PC-3 (cell line): ENCODE measurements around the gene ATP6V0E1. TPM values are rescaled to one million over a fixed set of nuclear protein-coding genes. Genes with fewer than 3 reads are reported as not detected.

ENCODE experiments used
- ATAC-seq: fragments of 200-7000 bp; cut with Tn5 transposase; 2 replicates; pipeline ENCODE4 v1.9.1; 2020; ENCODE audit warnings: mild to moderate bottlenecking, moderate library complexity
- BruUV-seq: library from RNA; stranded (reverse); fragments of 400-500 nt; replicated peaks from 2 replicates; lab custom pipeline; 2021; lab: Mats Ljungman, UMichigan
- CTCF ChIA-PET: fragments of 300-600 bp; sonication (Branson Sonifier 250); formaldehyde crosslinking; loops from one replicate; lab custom pipeline; 2022; ENCODE audit warnings: antibody characterized with exemption; lab: Charles Lee
- POLR2A ChIA-PET: fragments of 300-600 bp; sonication (Branson Sonifier 250); formaldehyde crosslinking; loops from one replicate; lab custom pipeline; 2022; ENCODE audit warnings: antibody characterized with exemption; ENCODE audit not compliant: unreplicated experiment; lab: Charles Lee
- DNase-seq: peaks from one replicate; pipeline ENCODE4 v3.0.0-alpha.2; 2015
- H2AFZ ChIP-seq: fragments of 300-600 bp; sonication (generic); 2 replicates; pipeline ENCODE4 v1.6.0; 2016; ENCODE audit warnings: antibody characterized with exemption, low read length
- H3F3A ChIP-seq: fragments of 300-600 bp; sonication (generic); one replicate; pipeline ENCODE4 v1.6.0; 2017; ENCODE audit warnings: antibody characterized with exemption, low read length, control low read depth, mild to moderate bottlenecking; ENCODE audit not compliant: unreplicated experiment
- H3K27ac ChIP-seq: fragments of 300-600 bp; sonication (generic); 2 replicates; pipeline ENCODE4 v1.5.1; 2016; ENCODE audit warnings: mild to moderate bottlenecking, low read length
- H3K27me3 ChIP-seq: fragments of 300-600 bp; sonication (generic); 2 replicates; pipeline ENCODE4 v1.6.1; 2016; ENCODE audit warnings: low read length, mixed read lengths
- H3K36me3 ChIP-seq: fragments of 300-600 bp; sonication (generic); 2 replicates; pipeline ENCODE4 v1.6.1; 2016; ENCODE audit warnings: low read depth, mixed run types, low read length, mixed read lengths
- H3K4me1 ChIP-seq: fragments of 300-600 bp; sonication (generic); 2 replicates; pipeline ENCODE4 v1.5.1; 2016; ENCODE audit warnings: low read length; ENCODE audit not compliant: insufficient read depth
- H3K4me2 ChIP-seq: fragments of 300-600 bp; sonication (generic); 2 replicates; pipeline ENCODE4 v1.6.0; 2016; ENCODE audit warnings: low read length
- H3K4me3 ChIP-seq: fragments of 300-600 bp; sonication (generic); 2 replicates; pipeline ENCODE4 v1.5.1; 2016; ENCODE audit warnings: mild to moderate bottlenecking, low read length, mixed read lengths
- H3K79me2 ChIP-seq: fragments of 300-600 bp; sonication (generic); 2 replicates; pipeline ENCODE4 v1.6.1; 2017; ENCODE audit warnings: low read length, mixed read lengths
- H3K9ac ChIP-seq: fragments of 300-600 bp; sonication (generic); 2 replicates; pipeline ENCODE4 v1.6.0; 2016; ENCODE audit warnings: mild to moderate bottlenecking, low read length
- H3K9me2 ChIP-seq: fragments of 300-600 bp; sonication (generic); replicated peaks from 2 replicates; pipeline ENCODE4 v1.6.1; 2016; ENCODE audit warnings: mixed run types, low read length, mixed read lengths
- H3K9me3 ChIP-seq: fragments of 300-600 bp; sonication (generic); 2 replicates; pipeline ENCODE4 v1.6.1; 2016; ENCODE audit warnings: low read length, mixed read lengths
- H4K20me1 ChIP-seq: fragments of 300-600 bp; sonication (generic); 2 replicates; pipeline ENCODE4 v1.6.1; 2016; ENCODE audit warnings: low read length, mixed read lengths
- EZH2 ChIP-seq: fragments of 300-600 bp; sonication (generic); IDR thresholded peaks from one replicate; pipeline ENCODE4 v1.6.1; 2017; ENCODE audit warnings: antibody characterized with exemption, mild to moderate bottlenecking, low read length; ENCODE audit not compliant: unreplicated experiment
- EZH2phosphoT487 ChIP-seq: fragments of 300-600 bp; sonication (generic); IDR thresholded peaks from 2 replicates; pipeline ENCODE4 v1.6.1; 2018; ENCODE audit warnings: mild to moderate bottlenecking, antibody characterized with exemption, low read length, borderline replicate concordance
- intact Hi-C: fragments of 100-400 bp; cut with micrococcal nuclease; formaldehyde crosslinking; loops from 2 replicates; pipeline ENCODE4 v1.9.0; 2023
- total RNA-seq: library from RNA; depleted of rRNA; stranded (reverse); fragments of >200 nt; gene quantifications from 2 replicates; pipeline ENCODE4 v1.2.3, GENCODE V29; 2014
- TF ChIP-seq, protein P1 (sequence below): fragments of 300-600 bp; sonication (generic); conservative IDR thresholded peaks from 2 replicates; pipeline ENCODE4 v1.5.1; 2017; ENCODE audit warnings: antibody characterized with exemption, low read depth, mild to moderate bottlenecking, low read length

Gene ATP6V0E1
- total RNA-seq, 1 experiment from 2014 or later = 154 TPM

DNA sequence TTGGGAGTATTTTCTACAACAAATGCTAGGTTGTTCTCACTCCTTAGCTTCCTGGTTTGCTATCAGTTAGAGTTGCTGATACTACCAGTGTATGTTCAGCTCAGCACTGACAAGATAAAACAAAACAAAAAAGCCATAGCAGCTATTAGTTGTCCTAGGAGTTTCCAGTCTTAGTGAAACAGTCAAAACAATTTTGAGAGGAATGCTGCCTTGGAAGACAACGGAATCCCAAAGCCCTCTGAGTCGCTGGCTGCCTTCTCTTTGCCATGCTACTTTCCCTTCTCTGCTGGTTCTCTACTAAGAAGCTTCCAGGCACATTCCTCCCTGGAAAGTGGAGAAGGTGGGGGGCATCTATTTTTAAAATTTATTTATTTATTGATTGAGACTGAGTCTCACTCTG lies 67.2 kb downstream of the ATP6V0E1 start:
- BruUV-seq = no TSS peak
- Histone ChIP-seq H3K27me3 (no peaks in the 10 kb centered on the region), H3K9me2 (no peaks in the 10 kb centered on the region), H3K9me3 (no peaks in the 10 kb centered on the region), H3K4me3 (no peak overlapping the region), H3K4me2 (no peak overlapping the region), H3K9ac (no peak overlapping the region), H3K79me2 (no peaks in the 10 kb centered on the region), H4K20me1 (no peaks in the 10 kb centered on the region), H3K36me3 (no peaks in the 10 kb centered on the region), H3K27ac (no peak overlapping the region), H3K4me1 (peaks cover 16% of the 10 kb centered on the region), H3F3A (no peaks in the 10 kb centered on the region), H2AFZ (no peak overlapping the region)
- DNase-seq (no peak), ATAC-seq (no peak)
- intact Hi-C loops = no loop called here
- CTCF ChIA-PET = no interaction called here
- TF ChIP-seq EZH2phosphoT487 (no peak), EZH2 (no peak)
- TF ChIP-seq, protein P1, sequence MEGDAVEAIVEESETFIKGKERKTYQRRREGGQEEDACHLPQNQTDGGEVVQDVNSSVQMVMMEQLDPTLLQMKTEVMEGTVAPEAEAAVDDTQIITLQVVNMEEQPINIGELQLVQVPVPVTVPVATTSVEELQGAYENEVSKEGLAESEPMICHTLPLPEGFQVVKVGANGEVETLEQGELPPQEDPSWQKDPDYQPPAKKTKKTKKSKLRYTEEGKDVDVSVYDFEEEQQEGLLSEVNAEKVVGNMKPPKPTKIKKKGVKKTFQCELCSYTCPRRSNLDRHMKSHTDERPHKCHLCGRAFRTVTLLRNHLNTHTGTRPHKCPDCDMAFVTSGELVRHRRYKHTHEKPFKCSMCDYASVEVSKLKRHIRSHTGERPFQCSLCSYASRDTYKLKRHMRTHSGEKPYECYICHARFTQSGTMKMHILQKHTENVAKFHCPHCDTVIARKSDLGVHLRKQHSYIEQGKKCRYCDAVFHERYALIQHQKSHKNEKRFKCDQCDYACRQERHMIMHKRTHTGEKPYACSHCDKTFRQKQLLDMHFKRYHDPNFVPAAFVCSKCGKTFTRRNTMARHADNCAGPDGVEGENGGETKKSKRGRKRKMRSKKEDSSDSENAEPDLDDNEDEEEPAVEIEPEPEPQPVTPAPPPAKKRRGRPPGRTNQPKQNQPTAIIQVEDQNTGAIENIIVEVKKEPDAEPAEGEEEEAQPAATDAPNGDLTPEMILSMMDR = no peak
- POLR2A ChIA-PET = no interaction called here

DNA sequence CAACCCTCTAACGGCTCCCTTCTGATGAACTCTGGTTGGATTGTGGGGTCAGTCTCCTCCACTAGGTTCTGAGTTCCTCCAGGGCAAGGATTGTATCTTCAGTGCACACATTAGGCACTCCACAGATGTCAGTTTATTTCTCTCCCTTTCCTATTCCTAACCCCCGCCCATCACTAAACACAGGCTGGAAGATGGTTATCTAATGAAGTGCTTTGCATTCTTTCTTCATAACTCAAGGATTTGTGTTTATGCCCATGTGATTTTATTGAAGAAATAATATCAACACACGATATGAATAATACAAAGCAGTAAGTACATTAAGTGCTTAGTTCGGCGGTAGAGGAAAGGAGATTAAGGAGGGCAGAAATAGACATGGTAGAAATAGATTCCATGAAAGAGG lies 68.2 kb downstream of the ATP6V0E1 start:
- peaks cover 16% of the 10 kb centered on the region for H3K4me1 ChIP-seq
- peak overlapping the region; percentile 15; the same call in 1 of the 2 replicates for H3K4me2 ChIP-seq
- H3K9me2 ChIP-seq = no peaks in the 10 kb centered on the region
- H3K36me3 ChIP-seq = no peaks in the 10 kb centered on the region
- ATAC-seq = no peak
- H3K27ac ChIP-seq = no peak overlapping the region
- no peak overlapping the region for H3K9ac ChIP-seq
- no peaks in the 10 kb centered on the region for H3K9me3 ChIP-seq
- no peaks in the 10 kb centered on the region for H3K79me2 ChIP-seq
- intact Hi-C loops = no loop called here
- H3F3A ChIP-seq = no peaks in the 10 kb centered on the region
- ChIA-PET POLR2A (no interaction called here), CTCF (no interaction called here)
- no peak overlapping the region for H3K4me3 ChIP-seq
- no TSS peak for BruUV-seq
- DNase-seq = peak; percentile 49
- TF ChIP-seq EZH2 = no peak
- no peaks in the 10 kb centered on the region for H3K27me3 ChIP-seq
- H2AFZ ChIP-seq = no peak overlapping the region
- no peaks in the 10 kb centered on the region for H4K20me1 ChIP-seq

DNA sequence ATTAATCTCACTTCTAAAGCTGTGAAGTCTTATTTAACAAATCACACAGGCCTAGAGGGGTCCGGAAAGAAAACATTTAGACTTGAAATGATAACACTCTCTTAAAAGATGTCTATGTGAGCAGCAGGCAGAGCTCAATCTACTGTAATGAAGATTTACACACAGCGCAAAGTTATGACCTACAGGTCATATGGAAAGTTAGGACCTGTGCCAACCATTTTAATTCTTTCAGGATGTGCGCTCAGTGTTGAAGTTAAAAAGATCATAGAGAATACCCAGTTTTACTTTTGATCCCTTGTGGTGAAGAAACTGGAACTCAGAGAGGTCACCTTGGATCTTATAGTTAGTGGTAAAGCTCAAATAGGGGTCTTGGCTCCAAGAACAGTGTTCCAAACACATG lies 69.5 kb downstream of the ATP6V0E1 start:
- no peaks in the 10 kb centered on the region for H3K9me3 ChIP-seq
- no peak overlapping the region for H2AFZ ChIP-seq
- CTCF ChIA-PET = no interaction called here
- H3K4me1 ChIP-seq = peaks cover 16% of the 10 kb centered on the region
- H3K9ac ChIP-seq = no peak overlapping the region
- H3K27ac ChIP-seq = no peak overlapping the region
- no peak for DNase-seq
- no peak overlapping the region for H3K4me3 ChIP-seq
- H3K4me2 ChIP-seq = no peak overlapping the region
- POLR2A ChIA-PET = no interaction called here
- intact Hi-C loops = no loop called here
- no TSS peak for BruUV-seq
- H3F3A ChIP-seq = no peaks in the 10 kb centered on the region
- no peaks in the 10 kb centered on the region for H3K9me2 ChIP-seq
- no peaks in the 10 kb centered on the region for H3K79me2 ChIP-seq
- H4K20me1 ChIP-seq = no peaks in the 10 kb centered on the region
- TF ChIP-seq, protein P1 = no peak
- TF ChIP-seq EZH2phosphoT487 (no peak), EZH2 (no peak)
- H3K36me3 ChIP-seq = no peaks in the 10 kb centered on the region
- ATAC-seq = no peak
- no peaks in the 10 kb centered on the region for H3K27me3 ChIP-seq
